GM19023 (cell line): Measurements from ENCODE around the gene CCDC74A.
"Not testable (repeated sequence)": the region's sequence is repeated elsewhere in the genome, so short reads cannot be mapped to it uniquely, and the experiment has no call there.

Experiments
- ATAC-seq: cut with Tn5 transposase; IDR thresholded peaks from one replicate; pipeline ENCODE4 v1.9.1; 2021; ENCODE audit warnings: mild to moderate bottlenecking, moderate library complexity; ENCODE audit not compliant: unreplicated experiment

The CCDC74A gene

GRCh38 chr2:131552871-131553270 lies 25.2 kb downstream of the CCDC74A start:
- no peak for ATAC-seq

DNA sequence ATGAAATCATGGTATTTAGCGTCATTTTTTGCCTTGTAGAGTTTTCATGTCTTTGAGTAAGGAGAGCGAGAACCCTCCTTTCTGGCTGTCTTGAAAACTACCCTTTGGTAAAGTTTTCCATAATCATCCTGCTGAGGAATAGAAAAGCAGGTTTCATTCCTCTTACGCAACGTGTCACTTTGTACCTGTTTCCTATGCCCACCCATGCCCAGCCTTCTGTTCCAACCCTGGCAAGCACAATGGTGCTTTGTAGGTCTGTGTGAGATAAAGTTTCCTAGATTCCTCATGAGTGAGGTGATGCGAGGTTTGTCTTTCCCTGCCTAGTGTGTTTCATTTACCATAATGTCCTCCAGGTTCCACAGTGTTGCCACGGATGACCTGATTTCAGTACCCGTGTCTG lies 29.3 kb downstream of the CCDC74A start:
- no peak for ATAC-seq

DNA sequence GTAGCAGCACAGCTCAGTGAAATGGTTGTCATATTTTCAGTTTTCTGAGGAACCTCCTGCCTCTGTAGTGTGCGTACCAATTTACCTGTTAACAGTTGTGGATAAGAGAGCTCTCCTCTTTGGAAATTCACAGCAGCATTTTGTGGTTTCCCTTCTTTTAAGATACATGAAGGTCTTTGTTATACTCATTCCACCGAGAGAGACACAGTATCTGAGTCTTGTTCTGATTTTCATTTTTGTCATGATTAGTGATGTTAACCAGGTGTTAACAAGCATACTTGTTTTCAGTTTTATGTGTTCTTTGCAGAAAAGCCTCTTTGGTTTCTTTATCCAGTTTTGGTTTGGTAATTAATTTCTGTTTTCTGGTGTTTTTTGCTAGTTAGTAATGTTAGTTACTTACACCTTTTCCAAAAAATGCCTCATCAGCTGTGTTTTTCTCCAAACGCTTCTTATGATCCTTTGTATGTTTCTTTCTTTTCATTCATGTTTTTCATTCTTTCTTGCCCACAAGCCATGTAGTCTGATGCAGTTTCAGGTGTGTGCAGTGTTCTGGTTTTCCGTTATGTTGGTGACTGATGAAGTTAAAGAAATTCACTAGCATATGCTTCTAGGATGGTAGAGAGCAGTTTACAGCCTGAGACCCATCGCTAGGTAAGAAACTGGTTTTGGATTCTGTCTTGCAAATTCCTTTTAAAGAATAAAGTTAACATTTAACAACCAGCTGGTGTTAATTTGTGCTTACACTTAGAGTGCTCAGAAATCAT lies 30.1 kb downstream of the CCDC74A start:
- ATAC-seq, result no peak

- no peak for ATAC-seq
These were observed 38.7 kb downstream of the CCDC74A start for GRCh38 chr2:131566371-131566770.

- no peak for ATAC-seq
These were observed 40.2 kb downstream of the CCDC74A start for GRCh38 chr2:131567891-131568290.

DNA sequence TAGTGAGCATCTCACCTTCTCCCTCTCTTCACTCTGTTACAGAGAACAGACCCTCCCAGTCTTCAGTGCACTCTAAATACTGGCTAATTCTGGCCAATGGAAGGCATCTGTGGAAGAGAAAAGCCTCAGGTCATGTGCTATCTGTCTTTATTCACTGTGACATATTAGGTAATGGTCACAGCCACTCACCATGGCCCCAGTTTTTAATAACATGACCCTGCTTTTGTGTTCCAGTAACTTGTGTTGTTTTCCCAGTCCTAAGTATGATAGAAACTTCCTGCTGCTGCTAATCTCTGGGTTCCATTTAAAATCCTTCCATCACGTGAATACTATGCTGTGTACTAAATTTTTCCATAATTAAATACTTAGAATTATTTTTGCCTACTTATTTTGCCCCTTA lies 40.7 kb downstream of the CCDC74A start:
- not testable (repeated sequence) for ATAC-seq

- no peak for ATAC-seq
These were observed 44.5 kb downstream of the CCDC74A start for GRCh38 chr2:131572175-131572574.

DNA sequence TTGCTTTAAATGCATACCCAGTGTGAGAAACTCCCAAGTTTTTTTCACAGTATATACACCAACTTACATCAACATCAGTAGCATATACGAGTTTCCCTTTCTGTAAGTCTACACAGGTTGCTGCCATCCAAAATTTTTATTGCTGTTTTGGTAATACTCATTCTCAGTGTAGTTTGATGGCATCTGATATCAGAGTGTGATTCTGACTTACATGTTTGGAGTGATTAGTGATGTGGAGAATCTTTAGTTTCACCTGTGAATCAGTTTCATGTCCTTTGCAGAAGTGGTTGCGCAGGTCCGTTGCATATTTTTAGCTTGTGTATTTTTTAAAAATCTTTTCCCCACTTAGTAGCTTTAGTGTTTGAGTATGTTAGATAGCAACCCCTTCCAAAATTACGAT lies 50.1 kb downstream of the CCDC74A start:
- ATAC-seq, result no peak

- ATAC-seq, result no peak
These were observed 52.5 kb downstream of the CCDC74A start for GRCh38 chr2:131580187-131580586.
